Measurements from ENCODE around the gene ZCCHC24.

Gene ZCCHC24

GRCh38 chr10:79433324-79434222 lies 11.9 kb downstream of the ZCCHC24 start:
- TF ChIP-seq CTCF (conservative IDR thresholded peaks at IDR 0.05): no peak
- TF ChIP-seq ZFX (IDR thresholded peaks at IDR 0.05): no peak
- H3K27ac ChIP-seq: no peak overlapping the region

- H3K27ac ChIP-seq: no peak overlapping the region
- TF ChIP-seq ZFX (IDR thresholded peaks at IDR 0.05): no peak
Measured at GRCh38 chr10:79431891-79432831, 13.3 kb downstream of the ZCCHC24 start.

- no peak for TF ChIP-seq CTCF (conservative IDR thresholded peaks at IDR 0.05)
- no peak for TF ChIP-seq ZFX (IDR thresholded peaks at IDR 0.05)
- H3K27ac ChIP-seq: no peak overlapping the region
Measured at GRCh38 chr10:79431428-79431827, 14.0 kb downstream of the ZCCHC24 start.

GRCh38 chr10:79430936-79431335 lies 14.5 kb downstream of the ZCCHC24 start:
- H3K27ac ChIP-seq: no peak overlapping the region
- TF ChIP-seq CTCF (conservative IDR thresholded peaks at IDR 0.05) (no peak), ZFX (IDR thresholded peaks at IDR 0.05) (no peak)

GRCh38 chr10:79430325-79430905 lies 15.0 kb downstream of the ZCCHC24 start:
- no peak overlapping the region for H3K27ac ChIP-seq
- no peak for TF ChIP-seq CTCF (conservative IDR thresholded peaks at IDR 0.05)
- no peak for TF ChIP-seq ZFX (IDR thresholded peaks at IDR 0.05)

GRCh38 chr10:79429751-79430150 lies 15.7 kb downstream of the ZCCHC24 start:
- no peak overlapping the region for H3K27ac ChIP-seq
- TF ChIP-seq ZFX (IDR thresholded peaks at IDR 0.05): no peak
- TF ChIP-seq CTCF (conservative IDR thresholded peaks at IDR 0.05): no peak

- TF ChIP-seq CTCF (conservative IDR thresholded peaks at IDR 0.05) (no peak), ZFX (IDR thresholded peaks at IDR 0.05) (no peak)
- no peak overlapping the region for H3K27ac ChIP-seq
Measured at GRCh38 chr10:79427965-79428364, 17.5 kb downstream of the ZCCHC24 start.
